Neural progenitor cell (in vitro differentiated cells): ENCODE results near the gene SEMA6A.

Source experiments
- CTCF ChIP-seq: fragments of 200-600 bp; sonication (generic); IDR thresholded peaks from 2 replicates; pipeline ENCODE4 v1.5.1; 2017; ENCODE audit warnings: antibody characterized with exemption, mild to moderate bottlenecking
- EZH2 ChIP-seq: fragments of 200-600 bp; sonication (generic); IDR thresholded peaks from 2 replicates; pipeline ENCODE4 v1.6.1; 2017; ENCODE audit warnings: antibody characterized with exemption, mild to moderate bottlenecking, moderate library complexity
- EZH2phosphoT487 ChIP-seq: fragments of 200-600 bp; sonication (generic); IDR thresholded peaks from 2 replicates; pipeline ENCODE4 v1.6.1; 2017; ENCODE audit warnings: antibody characterized with exemption

DNA sequence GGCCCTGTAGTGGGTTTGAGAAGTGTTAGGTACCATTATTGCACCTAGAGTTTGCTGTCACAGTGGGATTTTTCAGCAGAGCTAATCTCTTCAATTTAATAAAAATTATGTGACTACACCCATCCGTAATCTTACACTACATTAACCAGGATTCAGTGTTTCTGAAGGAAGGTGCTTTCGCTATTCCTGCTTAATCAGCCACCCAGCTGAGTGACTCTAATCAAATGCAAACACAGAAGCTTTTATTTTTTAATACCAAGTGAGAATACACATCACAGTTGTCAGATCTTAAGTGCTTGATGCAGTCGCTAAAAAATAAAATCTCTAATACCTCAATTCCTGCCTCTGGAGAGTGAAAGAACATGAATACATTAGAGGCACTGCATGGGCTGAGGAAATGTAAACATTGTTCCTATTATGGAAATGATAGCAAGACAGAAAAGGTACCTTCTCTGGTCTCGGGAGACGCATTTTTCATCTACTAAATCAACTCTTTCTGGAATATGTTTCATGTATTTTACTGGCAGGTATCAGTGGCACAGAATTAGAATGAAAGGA, 125.7 kb downstream of the SEMA6A start:
- TF ChIP-seq CTCF = no peak
- no peak for TF ChIP-seq EZH2phosphoT487
- TF ChIP-seq EZH2 = no peak
